Mucosa of stomach (tissue), 1 donor: ENCODE data around the gene PRADC1.
A peak's percentile ranks its signal among the peaks of the same experiment; 100 is the strongest.

ENCODE experiments used
- H3K27me3 ChIP-seq: one replicate; pipeline ENCODE4 v1.7.0; 2013; ENCODE audit warnings: mild to moderate bottlenecking, low read length; ENCODE audit not compliant: control insufficient read depth, insufficient read depth
- H3K36me3 ChIP-seq: one replicate; pipeline ENCODE4 v1.7.0; 2013; ENCODE audit warnings: low read length; ENCODE audit not compliant: control insufficient read depth, insufficient read depth
- H3K4me1 ChIP-seq: one replicate; pipeline ENCODE4 v1.7.0; 2013; ENCODE audit warnings: mild to moderate bottlenecking, low read length; ENCODE audit not compliant: control insufficient read depth, insufficient read depth
- H3K4me3 ChIP-seq: one replicate; pipeline ENCODE4 v1.7.0; 2013; ENCODE audit warnings: low read length
- H3K9ac ChIP-seq: one replicate; pipeline ENCODE4 v1.7.0; 2013; ENCODE audit warnings: mild to moderate bottlenecking, low read length, moderate library complexity
- H3K9me3 ChIP-seq: one replicate; pipeline ENCODE4 v1.7.0; 2013; ENCODE audit warnings: mild to moderate bottlenecking, low read length, moderate library complexity; ENCODE audit not compliant: control insufficient read depth
- donor health status: Pancreatic carcinoma.

The PRADC1 gene

DNA sequence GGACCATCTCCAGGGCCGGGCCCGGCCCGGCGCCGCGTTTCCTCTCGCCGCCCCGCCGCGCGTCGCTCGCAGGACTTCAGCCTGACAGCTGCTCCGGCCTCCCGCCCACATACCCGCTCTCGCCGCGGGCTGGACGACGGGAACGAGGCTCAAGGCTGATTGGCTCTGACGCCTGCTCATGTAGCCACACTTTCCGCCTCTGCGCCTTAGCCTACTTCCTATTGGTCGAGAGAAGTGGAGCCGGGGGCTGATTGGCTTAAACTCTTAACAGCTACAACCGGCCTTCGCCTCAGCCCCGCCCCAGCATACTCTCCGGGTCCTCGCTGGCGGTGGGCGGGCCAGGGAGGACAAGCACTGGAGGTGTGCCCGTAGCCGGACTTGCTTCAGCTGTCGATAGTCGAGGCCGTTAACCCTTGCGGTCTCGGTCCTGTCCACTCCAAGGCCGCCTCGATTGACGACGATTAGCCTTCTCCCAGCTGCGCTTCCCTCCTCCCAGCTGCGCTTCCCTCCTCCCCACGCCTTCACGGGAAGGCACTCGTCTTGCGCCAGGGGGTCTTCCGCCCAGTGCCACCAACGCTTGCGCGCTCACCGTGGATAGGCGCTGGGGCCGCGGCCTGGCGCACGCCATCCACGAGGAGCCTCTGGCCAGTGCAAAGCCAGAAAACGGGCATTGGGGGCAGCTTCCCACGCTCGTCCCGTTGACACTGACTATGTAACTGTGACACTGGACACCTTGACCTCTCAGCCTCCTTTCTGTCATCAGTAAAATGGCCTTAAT lies at the start of gene PRADC1:
Gene PRADC1, minus strand, starts transcription at position 86 of the 778 bp plus-strand sequence. Its CDS starts 79 bp downstream, at position 7.
- no peaks in the 10 kb centered on the region for H3K27me3 ChIP-seq
- peaks cover 15% of the 10 kb centered on the region for H3K4me1 ChIP-seq
- peaks cover 4% of the 10 kb centered on the region for H3K36me3 ChIP-seq
- no peaks in the 10 kb centered on the region for H3K9me3 ChIP-seq
- peak within 1 kb of the TSS; percentile 88 for H3K9ac ChIP-seq
- H3K4me3 ChIP-seq: peak within 1 kb of the TSS; percentile 79

DNA sequence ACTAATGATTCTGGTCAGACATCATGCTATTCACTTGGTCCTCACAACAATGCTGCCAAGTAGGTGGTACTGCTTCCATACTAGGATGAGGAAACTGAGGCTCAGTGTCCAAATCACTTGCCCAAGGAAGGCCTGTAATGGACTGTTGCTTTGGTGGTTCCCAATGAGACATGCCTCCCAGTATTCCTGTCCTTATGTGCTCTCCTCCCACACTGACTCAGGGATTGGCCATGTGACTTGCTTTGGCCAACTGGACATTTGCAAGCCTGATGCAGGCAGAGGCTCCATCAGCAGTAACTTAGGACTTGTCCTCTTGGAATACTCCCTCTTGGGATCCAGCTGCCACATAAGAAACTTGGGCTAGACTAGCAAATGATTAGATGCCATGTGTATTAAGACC lies 48.2 kb upstream of the PRADC1 start:
- Histone ChIP-seq H3K4me3 (no peak overlapping the region), H3K4me1 (peaks cover 8% of the 10 kb centered on the region), H3K36me3 (no peaks in the 10 kb centered on the region), H3K9ac (no peak overlapping the region), H3K9me3 (no peaks in the 10 kb centered on the region), H3K27me3 (peaks cover 24% of the 10 kb centered on the region)

DNA sequence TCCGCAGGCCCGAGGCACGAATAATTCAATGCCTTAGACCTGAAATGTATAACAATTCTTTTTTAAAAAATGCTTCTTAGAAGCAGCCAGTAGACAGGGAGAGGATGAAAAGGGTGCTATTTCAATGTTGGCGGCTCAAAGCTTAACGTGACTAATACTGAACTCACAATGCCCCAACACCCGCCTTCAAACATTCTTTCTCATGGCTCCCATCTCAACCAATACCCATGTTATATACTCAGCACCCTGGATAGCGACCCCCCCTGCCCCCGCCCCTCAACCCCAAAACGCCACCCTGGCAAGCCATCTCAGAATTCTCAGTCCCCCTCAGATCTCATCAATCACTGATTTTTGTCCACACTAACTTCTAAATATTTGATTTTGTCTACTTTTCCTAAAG lies 46.8 kb upstream of the PRADC1 start:
- Histone ChIP-seq H3K36me3 (no peaks in the 10 kb centered on the region), H3K4me1 (peaks cover 3% of the 10 kb centered on the region), H3K9ac (no peak overlapping the region), H3K9me3 (no peaks in the 10 kb centered on the region), H3K4me3 (no peak overlapping the region), H3K27me3 (peaks cover 16% of the 10 kb centered on the region)

DNA sequence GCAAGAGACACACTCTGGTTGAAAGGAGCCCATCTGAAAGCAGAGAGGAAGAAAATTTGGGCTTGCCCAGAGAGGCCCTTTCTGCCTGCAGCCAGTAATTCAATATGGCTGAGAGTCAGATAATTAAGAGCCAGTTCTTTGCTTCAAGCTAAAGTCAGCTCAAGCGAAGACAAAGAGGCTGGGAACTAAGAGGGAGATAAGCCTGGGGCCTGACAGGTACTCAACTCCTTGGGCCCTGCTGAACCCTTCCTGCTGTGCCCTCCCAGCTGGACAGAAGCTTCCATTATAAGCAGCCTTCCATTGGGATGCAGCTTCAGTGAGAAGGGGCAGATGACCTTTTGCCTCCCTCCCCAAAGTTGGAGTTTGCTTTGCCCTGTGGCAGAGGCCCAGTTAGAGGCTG lies 39.2 kb upstream of the PRADC1 start:
- Histone ChIP-seq H3K27me3 (peaks cover 21% of the 10 kb centered on the region), H3K4me3 (no peak overlapping the region), H3K36me3 (no peaks in the 10 kb centered on the region), H3K9ac (no peak overlapping the region), H3K9me3 (no peaks in the 10 kb centered on the region), H3K4me1 (peaks cover 10% of the 10 kb centered on the region)

DNA sequence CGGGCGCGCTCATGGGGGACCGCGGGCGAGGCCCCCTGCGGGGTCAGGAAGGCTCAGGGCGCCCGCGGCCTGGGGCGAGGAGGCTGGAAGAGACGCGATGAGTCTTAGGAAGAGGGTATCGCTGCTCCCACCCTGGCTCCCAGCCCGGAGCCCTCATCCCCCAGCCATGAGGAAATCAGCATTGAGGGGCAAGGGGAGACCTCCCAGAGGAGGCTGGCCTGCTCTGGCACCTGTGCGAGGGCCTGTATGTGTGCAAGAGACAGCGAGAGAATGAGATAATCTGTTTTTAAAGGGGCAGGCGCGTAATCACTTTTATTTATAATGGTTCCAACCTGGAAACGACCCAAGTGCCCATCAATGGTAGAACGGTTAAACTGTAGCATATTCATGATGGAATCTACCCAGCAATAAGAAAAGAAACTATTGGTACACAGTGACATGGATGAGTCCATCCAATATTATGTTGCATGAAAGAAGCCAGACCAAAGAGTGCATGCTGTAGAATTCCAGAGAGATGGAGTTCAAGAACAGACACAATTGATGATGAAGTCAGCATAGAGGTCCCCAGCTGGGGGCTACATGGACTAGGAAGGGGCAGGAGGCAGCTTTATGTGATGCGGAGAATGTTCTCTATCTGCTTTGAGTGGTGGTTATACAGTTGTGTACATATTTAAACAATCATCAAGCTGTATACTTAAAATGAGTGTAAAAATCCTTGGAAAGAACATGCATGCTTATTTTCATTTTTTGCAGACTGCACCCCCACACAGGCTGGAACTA lies 36.8 kb upstream of the PRADC1 start:
- Histone ChIP-seq H3K9me3 (no peaks in the 10 kb centered on the region), H3K4me3 (peak overlapping the region; percentile 8), H3K36me3 (no peaks in the 10 kb centered on the region), H3K4me1 (peaks cover 10% of the 10 kb centered on the region), H3K9ac (peak overlapping the region; percentile 39), H3K27me3 (peaks cover 24% of the 10 kb centered on the region)

DNA sequence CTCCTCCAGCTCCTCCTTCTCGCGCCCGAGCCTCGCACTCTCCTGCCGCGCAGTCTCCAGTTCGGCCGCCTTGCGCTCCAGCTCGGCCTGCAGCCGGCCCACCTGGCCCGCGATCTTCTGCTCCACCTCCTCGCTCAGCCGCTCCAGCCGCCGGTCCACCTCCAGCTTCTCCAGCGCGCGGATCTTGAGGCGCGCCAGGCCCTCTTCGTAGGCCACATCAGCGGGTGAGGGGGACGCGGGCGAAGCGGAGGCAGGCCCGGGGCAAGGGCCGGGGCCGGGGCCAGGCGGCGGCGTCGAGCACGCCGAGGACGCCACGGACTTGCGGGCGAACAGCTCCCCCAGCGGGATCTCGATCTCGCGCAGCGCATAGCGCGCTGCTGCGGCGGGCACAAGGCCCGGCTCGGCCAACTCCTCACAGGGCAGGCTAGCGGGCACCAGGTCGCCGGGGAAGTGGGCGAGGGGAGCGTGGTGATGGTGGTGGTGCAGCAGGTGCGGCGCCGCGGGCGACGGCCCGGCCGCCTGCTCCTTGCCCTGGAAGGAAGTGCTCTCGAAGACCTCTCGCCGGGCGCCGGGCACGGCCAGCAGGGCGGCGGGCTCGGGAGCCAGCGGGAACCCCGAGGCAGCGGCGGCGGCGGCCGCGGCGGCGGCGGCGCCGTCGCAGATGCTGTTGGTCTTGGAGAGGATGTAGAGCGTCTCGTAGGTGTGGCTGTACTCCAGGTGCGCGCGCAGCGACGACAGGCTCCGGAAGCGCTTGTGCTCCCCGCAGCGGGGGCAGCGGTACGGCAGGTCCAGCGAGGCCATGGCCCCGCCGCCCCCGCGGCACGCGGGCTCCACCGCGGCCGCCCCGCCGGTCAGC lies 36.0 kb upstream of the PRADC1 start:
- Histone ChIP-seq H3K9me3 (no peaks in the 10 kb centered on the region), H3K4me3 (no peak overlapping the region), H3K36me3 (no peaks in the 10 kb centered on the region), H3K27me3 (peaks cover 24% of the 10 kb centered on the region), H3K4me1 (peaks cover 10% of the 10 kb centered on the region), H3K9ac (peak overlapping the region; percentile 39)

DNA sequence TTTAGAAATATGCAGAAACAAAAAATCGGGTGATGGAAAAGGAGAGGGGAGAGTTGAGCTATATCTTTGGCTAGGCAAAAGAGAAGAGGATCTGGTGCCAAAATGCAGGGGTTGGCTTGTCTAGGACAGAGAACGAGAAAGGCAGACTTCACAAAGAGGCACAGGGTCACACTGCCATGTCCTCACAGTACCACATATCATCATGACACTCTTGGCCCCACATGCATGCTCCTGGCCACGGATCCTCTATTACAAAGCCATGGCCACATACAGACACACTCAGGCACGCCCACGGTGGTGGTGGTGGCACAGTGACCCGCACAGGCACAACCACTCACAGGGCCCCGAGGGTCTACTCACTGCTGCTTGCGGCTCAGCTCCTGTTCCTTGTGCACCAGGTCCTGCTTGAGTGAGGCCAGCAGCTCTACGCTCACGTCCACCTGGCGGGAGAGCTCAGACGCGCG lies 35.4 kb upstream of the PRADC1 start:
- no peaks in the 10 kb centered on the region for H3K9me3 ChIP-seq
- H3K4me3 ChIP-seq: no peak overlapping the region
- H3K36me3 ChIP-seq: no peaks in the 10 kb centered on the region
- H3K4me1 ChIP-seq: peaks cover 10% of the 10 kb centered on the region
- no peak overlapping the region for H3K9ac ChIP-seq
- peaks cover 24% of the 10 kb centered on the region for H3K27me3 ChIP-seq

DNA sequence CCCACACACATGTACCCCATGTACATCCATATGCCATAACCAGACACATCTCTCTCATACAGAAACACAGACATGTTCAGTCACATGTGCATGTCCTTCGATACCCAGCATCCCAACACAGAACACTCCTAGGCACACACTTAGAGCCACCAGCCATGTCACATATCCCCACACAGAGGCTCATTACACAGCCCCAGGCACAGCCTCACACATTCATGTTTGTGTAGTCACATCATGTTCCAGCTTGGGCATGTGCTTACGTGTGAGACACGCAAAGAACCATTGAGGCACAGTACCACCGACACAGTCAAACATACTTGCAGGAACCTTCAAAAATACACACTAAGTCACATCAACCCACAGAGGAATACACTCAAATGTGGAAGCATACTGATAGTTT lies 34.0 kb upstream of the PRADC1 start:
- H3K27me3 ChIP-seq: peaks cover 24% of the 10 kb centered on the region
- no peak overlapping the region for H3K4me3 ChIP-seq
- H3K9me3 ChIP-seq: no peaks in the 10 kb centered on the region
- H3K4me1 ChIP-seq: peaks cover 10% of the 10 kb centered on the region
- H3K36me3 ChIP-seq: no peaks in the 10 kb centered on the region
- H3K9ac ChIP-seq: no peak overlapping the region

DNA sequence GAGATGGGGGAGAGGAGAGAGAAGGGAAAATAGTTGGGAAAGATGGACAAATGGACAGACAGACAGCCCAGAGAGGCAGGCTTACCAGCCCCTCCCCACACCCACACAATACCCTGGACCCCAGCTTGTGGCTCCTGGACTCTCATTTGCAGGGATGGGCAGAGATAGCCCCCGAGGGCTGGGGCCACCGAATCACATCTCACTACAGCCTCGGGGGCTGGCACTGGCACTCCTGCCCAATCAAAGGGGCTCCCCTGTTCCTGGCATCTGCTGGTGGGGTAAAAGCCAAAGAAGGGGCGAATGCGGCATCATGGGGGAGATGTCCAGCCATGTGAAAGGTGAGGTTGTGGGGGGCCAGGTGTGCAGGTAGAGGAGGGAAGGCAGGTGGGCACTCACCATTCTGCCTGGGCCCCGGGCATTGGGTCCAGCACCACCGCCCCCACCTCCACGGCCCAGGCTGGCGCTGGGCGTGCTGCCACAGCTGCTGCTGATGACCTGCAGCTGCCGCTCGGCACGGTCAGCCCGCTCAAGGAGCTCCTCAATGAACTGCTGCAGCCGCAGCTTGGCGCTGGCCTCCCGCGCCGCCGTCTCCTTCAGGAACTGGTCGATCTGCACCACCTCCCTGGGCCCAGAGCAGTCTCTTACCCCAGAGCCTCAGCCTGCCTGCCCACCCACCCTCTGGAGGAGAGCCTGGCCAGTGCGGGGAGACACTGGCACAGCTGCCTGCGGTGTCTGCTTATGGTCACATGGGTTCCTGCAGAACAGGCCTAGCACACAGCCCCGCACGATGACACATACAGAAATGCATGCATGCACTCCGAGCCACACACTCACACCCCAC lies 33.2 kb upstream of the PRADC1 start:
- Histone ChIP-seq H3K4me3 (no peak overlapping the region), H3K4me1 (peaks cover 10% of the 10 kb centered on the region), H3K9ac (no peak overlapping the region), H3K9me3 (no peaks in the 10 kb centered on the region), H3K36me3 (no peaks in the 10 kb centered on the region), H3K27me3 (peaks cover 24% of the 10 kb centered on the region)

DNA sequence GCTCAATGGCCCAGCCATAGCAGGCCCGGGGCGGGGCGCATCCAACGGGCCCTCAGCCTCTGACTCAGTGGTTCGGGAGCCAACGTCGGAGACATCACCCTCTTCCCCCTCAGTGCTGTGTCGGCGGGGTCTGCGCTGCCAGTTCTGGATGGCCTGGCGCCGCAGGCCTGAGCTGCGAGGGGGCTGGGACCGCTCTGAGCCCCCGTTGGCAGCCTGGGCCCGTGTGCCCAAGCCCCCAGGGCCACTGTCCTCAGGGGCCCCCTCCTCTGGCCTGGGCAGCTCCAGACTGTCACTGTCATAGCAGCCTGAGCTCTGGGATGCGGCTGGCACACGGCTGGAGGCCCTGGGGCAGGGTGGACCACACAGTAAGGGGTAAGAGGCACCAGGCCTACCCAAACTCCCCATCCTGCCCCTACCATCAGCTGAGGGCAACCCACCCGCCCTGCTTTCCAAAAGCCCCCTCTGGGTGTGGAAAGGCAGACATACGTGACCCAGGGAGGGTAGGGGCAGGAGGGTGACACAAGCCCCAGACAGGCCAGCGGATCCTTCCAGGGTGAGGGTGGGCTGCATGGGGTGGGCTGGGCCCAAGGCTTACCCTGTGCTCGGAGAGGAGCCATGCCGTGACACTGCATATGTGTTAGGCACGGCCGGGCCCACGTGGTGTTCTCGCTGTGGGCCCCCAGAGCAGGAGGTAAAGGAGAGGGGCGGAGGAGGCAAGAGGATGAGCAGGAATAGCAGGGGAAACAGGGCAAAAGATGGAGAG lies 32.4 kb upstream of the PRADC1 start:
- Histone ChIP-seq H3K9ac (no peak overlapping the region), H3K27me3 (peaks cover 24% of the 10 kb centered on the region)

More for the DNA sequence above, 32.4 kb upstream of the PRADC1 start:
- Histone ChIP-seq H3K4me1 (peaks cover 10% of the 10 kb centered on the region), H3K9me3 (no peaks in the 10 kb centered on the region), H3K4me3 (no peak overlapping the region), H3K36me3 (no peaks in the 10 kb centered on the region)
